Measurements from ENCODE around the gene BEST4.
A peak's percentile ranks its signal among the peaks of the same experiment; 100 is the strongest.
"Not testable (repeated sequence)": the region's sequence is repeated elsewhere in the genome, so short reads cannot be mapped to it uniquely, and the experiment has no call there.

BEST4 gene

DNA sequence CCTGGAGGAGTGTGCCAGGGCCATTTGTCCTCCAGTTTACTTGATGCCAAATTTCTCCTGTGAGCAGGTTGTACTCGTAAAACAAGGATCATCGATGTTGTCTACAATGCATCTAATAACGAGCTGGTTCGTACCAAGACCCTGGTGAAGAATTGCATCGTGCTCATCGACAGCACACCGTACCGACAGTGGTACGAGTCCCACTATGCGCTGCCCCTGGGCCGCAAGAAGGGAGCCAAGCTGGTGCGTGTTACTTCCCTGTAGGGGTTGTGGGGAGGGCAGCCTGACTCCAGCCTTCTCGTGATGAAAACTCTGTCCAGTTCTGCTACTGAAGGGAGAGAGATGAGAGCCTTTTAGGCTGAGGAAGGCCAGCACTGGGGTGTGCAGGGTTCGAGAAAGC lies 10.4 kb downstream of the BEST4 start:
- no peak for DNase-seq

DNA sequence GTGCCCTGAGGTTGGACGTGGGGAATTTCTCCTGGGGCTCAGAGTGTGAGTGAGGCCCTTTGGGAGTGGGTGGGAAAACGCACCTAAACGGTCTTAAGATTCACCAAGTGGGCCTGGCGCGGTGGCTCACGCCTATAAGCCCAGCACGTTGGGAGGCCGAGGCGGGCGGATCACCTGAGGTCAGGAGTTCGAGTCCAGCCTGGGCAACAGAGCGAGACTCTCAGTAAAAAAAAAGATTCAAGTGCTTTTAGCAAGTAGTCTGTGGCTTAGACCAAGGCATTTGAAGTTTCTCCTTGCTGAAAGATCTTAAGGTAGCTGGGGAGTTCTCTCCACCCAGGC lies 11.3 kb downstream of the BEST4 start:
- no peak for DNase-seq

- DNase-seq: peak; percentile 49 to 51
Observed at GRCh38 chr1:44775930-44776729, 11.8 kb downstream of the BEST4 start.

DNA sequence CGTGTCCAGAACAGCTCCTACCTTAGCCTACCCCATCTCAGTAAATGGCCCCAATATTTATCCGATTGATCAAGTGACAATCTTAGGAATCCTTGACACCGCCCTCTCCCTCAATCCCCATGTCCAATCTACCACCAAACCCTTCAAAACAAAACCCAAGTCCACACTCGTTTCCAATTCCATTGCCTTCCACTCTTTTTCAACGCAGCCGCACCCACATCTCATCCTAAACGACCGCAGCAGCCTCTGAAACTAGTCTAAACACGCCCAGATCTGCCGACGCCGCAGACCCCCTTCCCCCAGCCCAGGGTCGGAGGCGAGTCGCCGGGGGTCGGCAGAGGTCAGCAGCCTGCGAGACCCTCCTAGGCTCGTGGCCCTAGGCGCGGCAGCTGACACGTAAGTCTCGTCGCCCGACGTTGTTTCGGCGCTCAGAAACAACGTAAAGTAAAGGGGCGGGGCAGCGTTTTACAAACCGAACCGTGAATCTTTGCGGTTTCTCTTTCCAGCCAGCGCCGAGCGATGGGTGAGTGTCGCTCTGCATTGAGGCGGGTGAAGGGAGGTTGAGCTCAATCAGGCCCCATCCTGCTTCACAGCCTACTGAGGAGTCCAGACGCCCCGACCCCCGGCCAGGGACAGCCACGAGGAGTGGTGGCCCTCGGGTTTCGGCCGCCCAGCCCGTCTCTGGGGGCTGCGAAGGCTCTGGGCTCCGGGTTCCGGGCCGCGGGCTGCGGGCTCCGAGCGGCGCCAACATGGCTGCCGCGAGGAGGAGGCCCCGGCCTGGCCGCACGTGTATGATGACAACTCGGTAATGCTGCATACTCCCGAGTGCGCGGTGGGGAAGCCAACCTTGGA lies 12.7 kb downstream of the BEST4 start, which contains the start of gene RPS8:
RPS8 (plus strand) TSS at position 463 of the 852 bp plus-strand sequence; CDS start at position 520, 57 bp downstream.
- peak; percentile 89 to 91 for DNase-seq

DNA sequence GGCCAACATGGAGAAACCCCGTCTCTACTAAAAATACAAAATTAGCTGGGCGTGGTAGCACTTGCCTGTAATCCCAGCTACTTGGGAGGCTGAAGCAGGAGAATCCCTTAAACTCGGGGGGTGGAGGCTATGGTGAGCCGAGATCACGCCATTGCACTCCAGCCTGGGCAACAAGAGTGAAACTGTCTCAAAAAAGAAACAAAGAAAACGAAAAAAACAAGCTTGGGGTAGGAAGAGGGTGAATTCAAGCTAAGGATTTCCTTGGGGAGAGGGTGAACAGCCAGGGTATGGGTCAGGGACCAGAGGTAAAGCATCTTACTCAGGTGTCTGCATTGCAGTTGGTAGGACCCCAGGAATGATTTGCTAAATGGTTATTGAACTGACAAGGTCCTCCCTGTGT lies 21.5 kb downstream of the BEST4 start:
- DNase-seq: not testable (repeated sequence)

- DNase-seq: no peak
Observed at GRCh38 chr1:44760876-44761275, 27.1 kb downstream of the BEST4 start.

GRCh38 chr1:44759077-44759476 lies 28.9 kb downstream of the BEST4 start:
- DNase-seq: no peak

DNA sequence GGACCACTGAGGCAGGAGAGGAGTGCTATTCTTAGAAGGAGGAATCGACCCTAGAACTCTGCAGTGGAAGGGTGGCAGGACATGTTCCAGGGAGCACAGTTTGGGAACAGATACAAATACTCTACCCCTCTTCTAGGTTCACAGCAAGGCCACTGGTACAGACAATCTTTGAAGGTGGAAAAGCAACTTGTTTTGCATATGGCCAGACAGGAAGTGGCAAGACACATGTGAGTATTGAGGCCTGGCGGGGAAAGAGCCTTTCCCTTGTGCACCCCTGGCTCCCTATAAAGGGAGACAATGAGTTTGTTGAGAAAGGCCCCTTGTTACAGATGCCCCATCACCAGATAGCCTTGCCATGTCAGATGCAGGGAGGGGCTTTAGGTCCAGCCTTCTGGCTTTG lies 30.6 kb downstream of the BEST4 start:
- no peak for DNase-seq

DNA sequence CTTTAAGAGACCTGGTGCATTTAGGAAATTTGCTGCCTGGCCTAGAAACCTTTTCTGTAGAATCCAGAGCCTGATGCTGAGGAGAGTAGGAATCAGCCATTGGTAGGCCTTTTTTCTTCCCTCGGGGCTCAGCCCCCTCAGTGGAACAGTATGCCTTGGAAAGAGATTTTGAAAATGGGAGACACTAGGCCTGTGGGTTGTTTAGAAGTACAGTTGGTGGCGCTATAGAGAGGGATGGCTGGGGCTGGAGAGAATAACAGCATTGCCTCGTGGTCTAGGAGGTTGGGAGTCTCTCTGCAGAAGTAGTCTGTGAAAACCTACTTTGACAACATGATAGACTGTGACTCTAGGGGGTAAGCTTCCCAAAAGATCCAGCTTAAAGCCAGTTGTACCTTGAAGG lies 40.1 kb downstream of the BEST4 start:
- DNase-seq: no peak

- DNase-seq: no peak
Observed at GRCh38 chr1:44743211-44743610, 44.8 kb downstream of the BEST4 start.

- no peak for DNase-seq
Observed at GRCh38 chr1:44740179-44740617, 47.8 kb downstream of the BEST4 start.

DNA sequence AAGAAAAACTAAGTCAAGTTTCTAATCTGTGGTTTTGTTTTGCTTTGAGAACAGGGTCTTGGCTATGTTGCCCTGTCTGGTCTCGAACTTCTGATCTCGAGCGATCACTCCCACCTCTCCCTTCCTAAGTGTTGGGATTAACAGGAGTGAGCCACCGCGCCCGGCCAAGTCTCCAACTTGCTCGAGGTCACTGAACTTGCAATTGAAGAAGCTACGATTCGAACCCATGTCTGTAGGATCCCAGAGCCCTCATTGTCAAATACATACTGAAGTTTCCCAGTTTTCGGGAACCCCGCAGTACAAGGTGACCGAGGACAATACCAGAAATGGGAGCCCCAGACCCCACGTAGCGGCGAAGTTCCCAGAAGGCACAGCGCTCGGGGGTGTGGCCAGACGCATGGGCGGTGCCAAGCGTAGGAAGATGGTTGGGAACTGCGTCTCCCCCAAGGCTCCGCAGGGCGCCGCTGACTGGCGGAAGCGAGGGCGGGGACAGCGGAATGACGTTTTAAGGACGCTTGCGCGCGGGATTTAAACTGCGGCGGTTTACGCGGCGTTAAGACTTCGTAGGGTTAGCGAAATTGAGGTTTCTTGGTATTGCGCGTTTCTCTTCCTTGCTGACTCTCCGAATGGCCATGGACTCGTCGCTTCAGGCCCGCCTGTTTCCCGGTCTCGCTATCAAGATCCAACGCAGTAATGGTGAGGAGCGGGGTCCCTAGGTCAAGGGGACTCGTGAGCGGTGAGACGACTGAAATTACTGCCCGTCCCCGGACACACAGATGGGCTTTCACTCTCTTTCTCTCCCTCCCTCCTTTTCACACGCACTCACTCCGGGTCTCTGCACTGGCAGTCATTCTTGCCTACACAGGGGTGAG lies 48.4 kb downstream of the BEST4 start, which contains the start of gene KIF2C:
KIF2C (plus strand) TSS at position 531 of the 872 bp plus-strand sequence; CDS start at position 627, 96 bp downstream.
- DNase-seq: peak; percentile 98 to 99

- DNase-seq: not testable (repeated sequence)
Observed at GRCh38 chr1:44738953-44739306, 49.0 kb downstream of the BEST4 start.

DNA sequence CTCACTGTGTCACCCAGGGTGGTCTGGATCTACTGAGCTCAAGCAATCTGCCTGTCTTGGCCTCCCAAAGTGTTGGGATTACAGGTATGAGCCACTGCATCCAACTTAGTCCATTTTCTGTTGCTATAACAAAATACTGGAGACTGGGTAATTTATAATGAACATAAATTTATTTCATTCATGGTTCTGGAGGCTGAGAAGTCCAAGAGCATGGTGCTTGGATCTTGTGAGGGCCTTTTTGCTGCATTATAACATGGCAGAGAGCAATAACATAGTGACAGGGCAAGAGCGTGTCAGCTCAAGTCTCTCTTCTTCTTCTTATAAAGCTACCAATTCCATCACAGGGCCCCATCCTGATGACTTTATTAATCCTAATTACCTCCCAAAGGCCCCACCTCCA lies 52.0 kb downstream of the BEST4 start:
- no peak for DNase-seq

GRCh38 chr1:44733784-44734183 lies 54.2 kb downstream of the BEST4 start:
- DNase-seq: no peak
